Gastroesophageal sphincter (tissue), 4 donors: Measurements from ENCODE around the gene LETMD1. TPM values are rescaled to one million over a fixed set of nuclear protein-coding genes. Genes with fewer than 3 reads are reported as not detected.

Source experiments
- ATAC-seq: fragments of 150-250 bp; one replicate; pipeline ENCODE4 v1.9.1; 2016; ENCODE audit warnings: mild to moderate bottlenecking, moderate library complexity
- H3K27ac ChIP-seq, 4 donors: fragments of 200-600 bp; sonication (generic) in 3 of 4; 1 replicate in 3 of 4; 2 replicates in 1 of 4; pipeline ENCODE4 v1.5.1; 2016 to 2019
- H3K27me3 ChIP-seq: fragments of 200-600 bp; sonication (generic); one replicate; pipeline ENCODE4 v1.5.1; 2019
- H3K36me3 ChIP-seq, 2 donors: fragments of 200-600 bp; sonication (generic); one replicate each; pipeline ENCODE4 v1.5.1; 2019; ENCODE audit warnings: control low read depth in 1 of 2
- H3K4me1 ChIP-seq, 3 donors: fragments of 200-600 bp; sonication (generic); 1 replicate in 2 of 3; 2 replicates in 1 of 3; pipeline ENCODE4 v1.5.1; 2016 to 2019; ENCODE audit warnings: control low read depth in 2 of 3
- H3K4me3 ChIP-seq, 2 donors: fragments of 200-600 bp; sonication (generic); one replicate each; pipeline ENCODE4 v1.5.1; 2019; ENCODE audit warnings: mild to moderate bottlenecking in 1 of 2, moderate library complexity in 1 of 2
- H3K9me3 ChIP-seq, 3 donors: fragments of 200-600 bp; sonication (generic); one replicate each; pipeline ENCODE4 v1.5.1; 2017 to 2019; ENCODE audit warnings: control low read depth in 2 of 3
- CTCF ChIP-seq, 4 experiments: fragments of 200-600 bp in 2 of 4; fragments of 450-650 bp in 2 of 4; sonication (generic) in 1 of 4; IDR thresholded peaks; one replicate each; pipeline ENCODE4 v1.5.1; 2017 to 2019; ENCODE audit warnings: antibody characterized with exemption in 4 of 4, mild to moderate bottlenecking in 2 of 4, moderate library complexity in 2 of 4
- EP300 ChIP-seq: sonication (generic); formaldehyde crosslinking; IDR thresholded peaks from one replicate; pipeline ENCODE4 v1.6.1; 2017; ENCODE audit warnings: antibody characterized with exemption, mild to moderate bottlenecking
- POLR2A ChIP-seq, 2 donors: fragments of 450-650 bp; IDR thresholded peaks; one replicate each; pipeline ENCODE4 v1.6.1; 2017; ENCODE audit warnings: antibody characterized with exemption in 2 of 2, mild to moderate bottlenecking in 2 of 2, moderate library complexity in 1 of 2
- POLR2AphosphoS5 ChIP-seq: sonication (generic); formaldehyde crosslinking; IDR thresholded peaks from one replicate; pipeline ENCODE4 v1.6.1; 2017; ENCODE audit warnings: antibody characterized with exemption
- WGBS, 2 donors: methylation state at CpG; one replicate each; pipeline ENCODE4 v1.1.5; 2018; ENCODE audit warnings: low coverage in 1 of 2; 5-methylcytosine and 5-hydroxymethylcytosine counted together
- total RNA-seq, 4 donors: library from RNA; depleted of rRNA; stranded (reverse); fragments of >200 nt; gene quantifications; one replicate each; pipeline ENCODE4 v1.1.0, GENCODE V29; 2016

The LETMD1 gene
- total RNA-seq, 4 donors from 2014 or later, result 30.2 to 49.7 (median 42.6) TPM

GRCh38 chr12:51086933-51087332 is 38.8 kb downstream of the LETMD1 start:
- H3K4me3 ChIP-seq, result no peak overlapping the region
- no peaks in the 10 kb centered on the region for H3K9me3 ChIP-seq
- peaks cover 0 to 17% of the 10 kb centered on the region in 2 donors for H3K36me3 ChIP-seq
- whole genome bisulfite sequencing, 2 donors, result 77 to 90% methylated on average over 4 to 8 of the region's 10 CpGs
- H3K27me3 ChIP-seq, result no peaks in the 10 kb centered on the region
- no peak overlapping the region for H3K27ac ChIP-seq
- TF ChIP-seq CTCF (IDR thresholded peaks at IDR 0.05), result no peak
- no peak for TF ChIP-seq POLR2AphosphoS5
- TF ChIP-seq POLR2A (IDR thresholded peaks at IDR 0.05), result no peak
- no peak for TF ChIP-seq EP300
- no peak for ATAC-seq
- H3K4me1 ChIP-seq, result peaks cover 0 to 14% (median 1%) of the 10 kb centered on the region in 3 donors

GRCh38 chr12:51087818-51088217 is 39.7 kb downstream of the LETMD1 start:
- no peaks in the 10 kb centered on the region for H3K9me3 ChIP-seq
- 77 to 93% methylated on average over 3 of the region's 3 CpGs for WGBS, 2 donors
- H3K27me3 ChIP-seq, result no peaks in the 10 kb centered on the region
- TF ChIP-seq CTCF (IDR thresholded peaks at IDR 0.05) (no peak), POLR2AphosphoS5 (no peak), POLR2A (IDR thresholded peaks at IDR 0.05) (no peak), EP300 (no peak)
- peaks cover 0 to 5% (median 0%) of the 10 kb centered on the region in 3 donors for H3K4me1 ChIP-seq
- H3K36me3 ChIP-seq, result peaks cover 0 to 26% of the 10 kb centered on the region in 2 donors
- no peak for ATAC-seq
- no peak overlapping the region for H3K4me3 ChIP-seq
- H3K27ac ChIP-seq, result no peak overlapping the region

GRCh38 chr12:51090705-51091229 is 42.6 kb downstream of the LETMD1 start:
- ATAC-seq, result no peak
- no peaks in the 10 kb centered on the region for H3K4me1 ChIP-seq
- no peak overlapping the region for H3K27ac ChIP-seq
- peaks cover 0 to 54% of the 10 kb centered on the region in 2 donors for H3K36me3 ChIP-seq
- no peaks in the 10 kb centered on the region for H3K27me3 ChIP-seq
- H3K9me3 ChIP-seq, result no peaks in the 10 kb centered on the region
- WGBS, 2 donors, result 95% methylated on average over 7 to 10 of the region's 10 CpGs
- H3K4me3 ChIP-seq, result no peak overlapping the region
- TF ChIP-seq EP300 (no peak), CTCF (IDR thresholded peaks at IDR 0.05) (no peak), POLR2A (IDR thresholded peaks at IDR 0.05) (no peak), POLR2AphosphoS5 (no peak)

- no peak overlapping the region for H3K27ac ChIP-seq
- no peaks in the 10 kb centered on the region for H3K27me3 ChIP-seq
- 58 to 100% methylated on average over 1 of the region's 1 CpG for WGBS, 2 donors
- TF ChIP-seq EP300 (no peak), CTCF (IDR thresholded peaks at IDR 0.05) (no peak), POLR2AphosphoS5 (no peak), POLR2A (IDR thresholded peaks at IDR 0.05) (no peak)
- H3K4me1 ChIP-seq, result no peaks in the 10 kb centered on the region
- H3K36me3 ChIP-seq, result peaks cover 0 to 100% of the 10 kb centered on the region in 2 donors
- H3K9me3 ChIP-seq, result no peaks in the 10 kb centered on the region
- ATAC-seq, result no peak
- no peak overlapping the region for H3K4me3 ChIP-seq
Observed at GRCh38 chr12:51098611-51099010, 50.5 kb downstream of the LETMD1 start.

- no peak overlapping the region for H3K27ac ChIP-seq
- ATAC-seq, result no peak
- H3K4me1 ChIP-seq, result no peaks in the 10 kb centered on the region
- H3K27me3 ChIP-seq, result no peaks in the 10 kb centered on the region
- H3K9me3 ChIP-seq, result no peaks in the 10 kb centered on the region
- TF ChIP-seq CTCF (IDR thresholded peaks at IDR 0.05) (no peak), EP300 (no peak), POLR2A (IDR thresholded peaks at IDR 0.05) (no peak), POLR2AphosphoS5 (no peak)
- H3K36me3 ChIP-seq, result peaks cover 13 to 96% of the 10 kb centered on the region in 2 donors
- no peak overlapping the region for H3K4me3 ChIP-seq
Observed at GRCh38 chr12:51103977-51104376, 55.9 kb downstream of the LETMD1 start.
